Hepatic stellate cell (primary cell): ENCODE measurements around the gene CD69.
"Not testable (repeated sequence)": the region's sequence is repeated elsewhere in the genome, so short reads cannot be mapped to it uniquely, and the experiment has no call there.

Source experiments
- DNase-seq: peaks from one replicate; pipeline ENCODE4 v3.0.0; 2011; ENCODE audit warnings: low spot score

The CD69 gene

DNA sequence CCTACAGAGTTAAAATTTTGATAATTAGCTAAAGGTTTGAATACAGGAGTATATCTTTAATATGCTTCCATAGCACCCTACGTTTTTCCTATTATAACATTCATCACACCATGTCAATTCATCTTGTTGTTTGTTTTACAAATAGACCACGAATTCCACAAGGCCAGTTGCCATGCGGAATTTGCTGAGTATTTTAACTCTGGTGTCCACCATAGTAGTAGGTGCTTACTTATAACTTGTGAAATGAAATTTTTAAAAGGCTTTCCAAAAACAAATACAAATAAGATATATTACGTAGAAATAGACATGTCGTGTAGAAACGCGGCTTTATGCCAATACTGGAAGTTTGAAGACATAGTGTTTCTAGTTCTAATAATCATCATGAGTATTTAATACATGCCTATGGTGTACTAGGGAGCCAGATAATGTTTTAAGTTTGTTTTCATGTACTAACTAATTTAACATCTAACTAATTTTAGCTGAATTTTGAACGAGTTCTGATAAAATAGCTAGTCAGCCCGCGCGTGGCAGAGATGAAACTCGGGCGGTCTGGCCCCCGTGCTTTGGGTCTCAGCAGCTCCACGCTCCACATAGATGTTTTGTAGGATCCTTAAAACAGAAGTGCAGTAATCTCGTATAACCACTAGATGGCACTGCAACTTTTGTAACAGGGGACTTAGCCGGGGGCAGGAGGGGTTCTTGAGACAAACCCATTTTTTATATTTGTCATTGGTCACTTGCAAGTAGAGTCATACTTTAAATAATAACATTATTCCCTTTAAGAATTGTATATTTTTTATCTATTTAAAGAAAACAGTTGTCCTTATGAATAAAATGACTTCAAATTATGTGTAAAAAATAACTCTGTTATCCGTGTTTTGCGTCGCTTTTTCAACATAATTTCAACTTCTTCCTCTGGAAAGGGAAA, 10.2 kb downstream of the CD69 start:
- peak; percentile 39 for DNase-seq

GRCh38 chr12:9749640-9750039, 11.1 kb downstream of the CD69 start:
- DNase-seq: no peak

- no peak for DNase-seq
These were observed 15.5 kb downstream of the CD69 start for GRCh38 chr12:9745199-9745598.

DNA sequence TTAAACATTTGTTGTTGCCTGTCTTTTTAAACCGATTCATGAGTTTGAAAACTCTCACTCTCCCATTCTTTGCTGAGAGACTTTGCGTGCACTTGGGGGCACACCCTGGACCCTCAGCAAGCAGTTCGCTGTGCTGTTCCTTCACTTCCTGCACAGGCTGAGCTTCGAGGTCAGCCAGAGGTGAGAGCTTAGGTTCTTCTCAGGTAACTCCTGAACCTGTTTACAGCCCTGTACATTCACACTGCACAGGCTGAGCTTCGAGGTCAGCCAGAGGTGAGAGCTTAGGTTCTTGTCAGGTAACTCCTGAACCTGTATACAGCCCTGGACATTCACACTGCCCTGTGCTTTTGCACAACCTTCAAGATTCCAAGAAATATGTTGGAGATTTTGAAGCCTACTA, 18.0 kb downstream of the CD69 start:
- DNase-seq: no peak

GRCh38 chr12:9741726-9742125, 19.0 kb downstream of the CD69 start:
- DNase-seq: no peak

- DNase-seq: no peak
These were observed 20.5 kb downstream of the CD69 start for GRCh38 chr12:9740106-9740750.

DNA sequence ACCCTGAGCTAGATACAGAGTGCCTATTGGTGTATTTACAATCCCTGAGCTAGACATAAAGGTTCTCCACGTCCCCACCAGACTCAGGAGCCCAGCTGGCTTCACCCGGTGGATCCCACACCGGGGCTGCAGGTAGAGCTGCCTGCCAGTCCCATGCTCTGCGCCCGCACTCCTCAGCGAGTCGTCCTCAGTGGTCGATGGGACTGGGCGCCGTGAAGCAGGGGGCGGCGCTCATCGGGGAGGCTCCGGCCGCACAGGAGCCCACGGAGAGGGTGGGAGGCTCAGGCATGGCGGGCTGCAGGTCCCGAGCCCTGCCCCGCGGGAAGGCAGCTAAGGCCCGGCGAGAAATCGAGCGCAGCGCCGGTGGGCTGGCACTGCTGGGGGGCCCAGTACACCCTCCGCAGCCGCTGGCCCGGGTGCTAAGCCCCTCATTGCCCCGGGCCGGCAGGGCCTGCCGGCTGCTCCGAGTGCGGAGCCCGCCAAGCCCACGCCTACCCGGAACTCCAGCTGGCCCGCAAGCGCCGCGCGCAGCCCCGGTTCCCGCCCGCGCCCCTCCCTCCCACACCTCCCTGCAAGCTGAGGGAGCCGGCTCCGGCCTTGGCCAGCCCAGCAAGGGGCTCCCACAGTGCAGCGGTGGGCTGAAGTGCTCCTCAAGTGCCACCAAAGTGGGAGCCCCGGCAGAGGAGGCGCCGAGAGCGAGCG, 21.1 kb downstream of the CD69 start:
- not testable (repeated sequence) for DNase-seq

DNA sequence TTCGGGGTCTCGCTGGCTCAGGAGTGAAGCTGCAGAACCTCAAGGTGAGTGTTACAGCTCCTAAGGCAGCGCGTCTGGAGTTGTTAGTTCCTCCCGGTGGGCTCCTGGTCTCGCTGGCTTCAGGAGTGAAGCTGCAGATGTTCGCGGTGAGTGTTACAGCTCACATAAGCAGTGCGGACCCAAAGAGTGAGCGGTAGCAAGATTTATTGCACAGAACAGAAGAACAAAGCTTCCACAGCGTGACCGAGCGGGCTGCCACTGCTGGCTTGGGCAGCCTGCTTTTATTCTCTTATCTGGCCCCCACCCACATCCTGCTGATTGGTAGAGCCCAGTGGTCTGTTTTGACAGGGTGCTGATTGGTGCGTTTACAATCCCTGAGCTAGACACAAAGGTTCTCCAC, 21.8 kb downstream of the CD69 start:
- DNase-seq: not testable (repeated sequence)

GRCh38 chr12:9736936-9737705, 23.6 kb downstream of the CD69 start:
- DNase-seq: no peak

GRCh38 chr12:9735601-9736000, 25.1 kb downstream of the CD69 start:
- DNase-seq: no peak

DNA sequence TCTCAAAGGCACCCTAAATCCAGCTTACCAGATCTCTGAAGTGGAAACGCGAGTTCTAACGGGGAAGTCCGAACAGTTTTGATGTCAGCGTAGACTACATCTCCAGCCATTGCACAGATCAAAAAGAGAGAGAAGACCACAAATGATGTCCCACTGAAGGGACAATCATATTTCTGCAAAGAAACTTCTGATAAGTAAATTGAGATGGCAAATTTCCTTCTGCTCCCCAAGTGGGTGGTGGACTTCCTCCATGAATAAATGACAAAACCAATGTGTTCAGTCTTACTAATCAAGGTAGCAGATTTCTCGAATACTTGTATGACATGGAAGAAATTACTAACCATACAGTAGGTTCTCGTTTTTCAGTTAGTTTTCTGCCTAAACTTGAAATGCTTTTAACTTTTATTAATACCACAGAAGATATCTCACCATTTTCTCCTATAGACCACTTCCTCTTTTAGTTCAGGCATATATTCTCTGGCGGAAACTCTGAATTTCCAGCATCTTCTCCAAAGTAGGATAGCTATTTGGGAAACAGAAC, 27.7 kb downstream of the CD69 start, which contains the start of gene CLECL1:
Gene CLECL1, minus strand, starts transcription at position 177 of the 541 bp plus-strand sequence.
- DNase-seq: no peak

GRCh38 chr12:9731797-9732196, 28.9 kb downstream of the CD69 start:
- DNase-seq: no peak

DNA sequence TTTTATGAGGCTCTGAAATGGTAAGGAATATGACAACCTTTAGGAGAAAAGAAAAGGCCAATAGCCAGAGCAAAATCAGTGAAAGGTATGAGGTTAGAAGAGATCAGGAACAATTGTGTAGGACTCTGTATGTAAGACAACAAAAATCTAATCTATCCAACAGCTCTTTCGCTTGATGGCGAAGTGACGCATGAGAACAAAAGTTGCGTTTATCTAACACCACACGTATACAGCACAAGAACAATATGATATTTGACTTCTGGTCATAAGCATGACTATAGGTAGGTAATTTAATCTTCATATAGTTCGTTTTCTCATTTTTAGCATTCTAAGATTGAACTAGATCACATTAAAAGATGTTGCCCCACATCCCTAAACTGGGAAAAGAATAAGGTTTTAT, 29.3 kb downstream of the CD69 start:
- no peak for DNase-seq

- DNase-seq: no peak
These were observed 30.1 kb downstream of the CD69 start for GRCh38 chr12:9730591-9730990.

- no peak for DNase-seq
These were observed 30.7 kb downstream of the CD69 start for GRCh38 chr12:9730011-9730410.

DNA sequence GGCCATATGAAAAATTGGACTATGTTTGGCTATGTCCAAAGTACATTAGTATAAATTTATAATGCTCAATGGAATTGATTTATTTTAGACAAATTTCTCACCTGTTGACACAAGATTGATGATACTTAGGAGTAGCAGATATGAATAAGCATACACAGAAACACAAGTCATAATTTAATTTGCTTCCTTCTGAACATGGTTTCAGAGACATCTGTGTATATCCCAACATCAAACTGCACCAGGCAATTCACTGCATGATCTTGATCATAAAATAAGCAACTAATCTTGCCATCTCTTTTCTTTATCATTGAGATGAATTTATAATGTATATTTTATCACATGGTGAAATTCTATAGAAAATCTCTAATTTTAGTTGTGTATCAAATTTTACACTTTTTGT, 31.6 kb downstream of the CD69 start:
- no peak for DNase-seq

GRCh38 chr12:9727813-9728212, 32.9 kb downstream of the CD69 start:
- no peak for DNase-seq

DNA sequence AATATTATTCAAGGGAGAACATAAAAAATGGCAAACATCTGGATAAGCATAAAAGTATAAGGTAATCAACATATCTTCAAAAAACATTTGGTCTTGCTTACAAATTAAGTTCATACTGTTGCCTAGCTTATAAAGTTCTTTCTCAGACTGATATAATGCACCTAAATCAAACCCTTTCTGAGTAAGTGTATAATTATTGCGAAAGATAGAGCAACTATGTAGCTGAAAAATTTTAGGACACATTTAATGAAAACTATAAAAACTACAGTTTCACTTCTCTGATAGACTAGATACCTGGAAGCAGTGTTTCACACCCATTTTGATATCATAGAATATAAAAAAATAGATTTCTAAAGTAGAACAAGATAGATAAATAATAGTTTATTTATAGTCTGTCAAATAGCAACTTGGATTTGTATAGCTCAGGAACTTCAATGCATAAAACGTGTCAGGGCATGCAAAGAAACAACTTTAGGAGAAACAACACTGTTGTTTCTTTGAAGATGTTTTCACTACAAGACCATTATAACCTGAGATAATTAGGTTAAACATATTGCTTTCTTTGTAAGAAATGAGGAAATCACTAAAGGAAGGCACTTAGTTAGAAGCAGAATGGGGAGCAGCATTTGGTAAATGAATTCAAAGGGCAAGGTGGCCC, 35.4 kb downstream of the CD69 start:
- no peak for DNase-seq

DNA sequence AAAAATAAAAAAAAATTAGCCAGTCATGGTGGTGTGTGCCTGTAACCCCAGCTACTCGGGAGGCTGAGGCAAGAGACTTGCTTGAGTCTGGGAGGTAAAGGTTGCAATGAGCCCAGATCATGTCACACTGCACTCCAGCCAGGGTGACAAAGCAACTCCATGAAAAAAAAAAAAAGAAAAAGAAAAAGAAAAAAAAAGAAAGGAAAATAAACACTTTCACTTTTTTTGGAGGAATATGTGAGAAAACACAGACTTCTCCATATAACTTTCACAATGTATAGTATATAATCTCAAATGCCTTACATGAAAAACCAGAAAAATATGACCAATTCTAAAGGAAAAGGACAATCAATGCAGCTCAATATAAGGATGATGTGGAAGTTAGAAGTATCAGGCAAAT, 36.7 kb downstream of the CD69 start:
- DNase-seq: no peak

DNA sequence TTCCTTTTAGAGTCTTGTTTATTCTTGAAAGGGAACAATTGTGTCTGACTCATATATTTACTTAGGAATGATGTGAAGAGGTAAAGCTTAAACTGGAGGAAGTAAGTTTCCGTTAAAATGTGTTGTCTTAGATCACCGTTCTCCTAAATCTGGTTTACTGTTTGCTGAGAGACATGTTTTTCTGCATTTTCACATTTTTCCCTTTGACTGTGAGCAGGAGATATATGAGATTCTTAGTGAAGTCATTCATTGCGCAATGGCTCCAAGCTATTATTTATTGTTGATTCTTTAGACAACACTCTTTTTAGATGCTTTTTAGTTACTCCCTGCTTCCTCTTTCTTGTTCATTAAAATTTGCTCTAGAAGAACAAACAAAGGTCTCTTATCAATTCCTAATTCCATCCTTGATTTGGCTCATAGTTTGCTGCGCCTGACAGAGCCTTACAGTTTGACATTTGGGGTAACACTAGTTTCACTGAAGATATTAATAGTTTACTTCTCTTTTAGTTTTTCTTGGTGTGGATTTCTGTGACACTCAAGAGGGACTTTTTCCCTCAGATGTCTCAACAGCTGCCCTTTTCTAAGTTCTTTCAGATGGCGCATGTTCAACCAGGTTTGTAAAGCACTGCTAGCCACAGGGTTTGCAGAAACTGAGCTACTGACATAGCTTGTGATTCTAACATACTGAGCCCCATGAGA, 39.2 kb downstream of the CD69 start:
- no peak for DNase-seq

DNA sequence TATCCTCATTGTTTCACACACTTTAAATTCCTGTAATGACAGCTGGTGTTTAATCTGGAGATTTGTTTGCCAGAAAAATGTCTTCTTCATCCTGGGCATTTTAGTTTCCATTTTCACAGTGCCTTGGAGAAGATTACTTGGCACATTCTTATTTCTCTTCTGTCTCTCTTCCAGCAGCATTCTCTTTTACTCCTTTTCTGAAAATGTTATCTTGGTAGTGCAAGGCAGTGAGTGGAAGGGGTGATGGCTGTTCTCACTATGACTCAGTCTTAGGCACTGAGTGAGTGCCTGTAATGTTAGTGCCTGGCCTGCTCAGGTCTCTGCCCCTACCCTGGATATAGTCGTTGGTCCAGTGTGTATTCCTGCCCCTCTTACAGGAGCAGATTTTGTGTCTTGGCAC, 40.9 kb downstream of the CD69 start:
- DNase-seq: no peak
